HAP-1 (cell line): ENCODE measurements around the gene SLC46A2.

ENCODE experiments used
- DNase-seq, 2 experiments: peaks; one replicate each; pipeline ENCODE4 v3.0.0-alpha.2; 2016 to 2020; ENCODE audit warnings: low spot score in 2 of 2
- H3K27me3 ChIP-seq: fragments of 250-450 bp; sonication (Bioruptor Pico); 2 replicates; pipeline ENCODE4 v1.5.1; 2020; ENCODE audit warnings: low read depth, mild to moderate bottlenecking, moderate library complexity
- H3K36me3 ChIP-seq: fragments of 250-450 bp; sonication (Bioruptor Pico); replicated peaks from 2 replicates; pipeline ENCODE4 v1.5.1; 2020; ENCODE audit warnings: mild to moderate bottlenecking
- H3K4me1 ChIP-seq: fragments of 250-450 bp; sonication (Bioruptor Pico); 2 replicates; pipeline ENCODE4 v1.5.1; 2020; ENCODE audit warnings: mild to moderate bottlenecking
- H3K4me3 ChIP-seq: fragments of 250-450 bp; sonication (Bioruptor Pico); 2 replicates; pipeline ENCODE4 v1.5.1; 2020; ENCODE audit warnings: mild to moderate bottlenecking, moderate library complexity
- H3K9me3 ChIP-seq: fragments of 250-450 bp; sonication (Bioruptor Pico); 2 replicates; pipeline ENCODE4 v1.5.1; 2020; ENCODE audit warnings: mild to moderate bottlenecking, moderate library complexity
- in situ Hi-C: fragments of 300-500 bp; cut with MboI; formaldehyde crosslinking; loops from 3 replicates; pipeline ENCODE4 v1.14.3; 2020; ENCODE audit warnings: low sequenced_read_pairs, inconsistent platforms, mixed read lengths

Gene SLC46A2

DNA sequence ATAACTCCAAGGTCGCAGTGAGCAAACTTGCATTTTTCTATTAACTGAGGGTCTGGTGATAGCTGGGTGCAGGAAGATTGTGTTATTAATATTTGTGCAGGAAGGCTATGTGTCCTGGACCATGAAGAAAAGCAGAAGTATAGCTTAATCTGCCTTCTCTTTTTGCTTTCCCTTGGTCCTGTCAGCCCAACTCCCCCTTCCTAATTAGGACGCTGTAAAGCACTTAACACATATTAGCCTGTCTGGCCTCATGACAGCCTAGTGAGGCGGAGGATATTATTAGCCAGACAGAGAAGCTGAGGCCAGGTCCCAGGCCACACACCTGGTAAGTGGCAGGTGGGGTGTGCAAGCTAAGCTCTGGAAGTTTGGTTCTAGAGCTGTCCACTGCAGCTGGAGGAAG is 29.5 kb downstream of the SLC46A2 start:
- DNase-seq, result no peak
- in situ Hi-C loops, result no loop called here

GRCh38 chr9:112860451-112860850 is 30.2 kb downstream of the SLC46A2 start:
- DNase-seq, result no peak
- no peaks in the 10 kb centered on the region for H3K27me3 ChIP-seq
- H3K4me1 ChIP-seq, result no peaks in the 10 kb centered on the region
- H3K4me3 ChIP-seq, result no peak overlapping the region
- in situ Hi-C loops, result no loop called here
- no peaks in the 10 kb centered on the region for H3K9me3 ChIP-seq
- H3K36me3 ChIP-seq, result no peaks in the 10 kb centered on the region

More for the DNA sequence above, 29.5 kb downstream of the SLC46A2 start:
- no peak overlapping the region for H3K4me3 ChIP-seq
- H3K9me3 ChIP-seq, result no peaks in the 10 kb centered on the region
- no peaks in the 10 kb centered on the region for H3K27me3 ChIP-seq
- no peaks in the 10 kb centered on the region for H3K4me1 ChIP-seq
- H3K36me3 ChIP-seq, result no peaks in the 10 kb centered on the region

DNA sequence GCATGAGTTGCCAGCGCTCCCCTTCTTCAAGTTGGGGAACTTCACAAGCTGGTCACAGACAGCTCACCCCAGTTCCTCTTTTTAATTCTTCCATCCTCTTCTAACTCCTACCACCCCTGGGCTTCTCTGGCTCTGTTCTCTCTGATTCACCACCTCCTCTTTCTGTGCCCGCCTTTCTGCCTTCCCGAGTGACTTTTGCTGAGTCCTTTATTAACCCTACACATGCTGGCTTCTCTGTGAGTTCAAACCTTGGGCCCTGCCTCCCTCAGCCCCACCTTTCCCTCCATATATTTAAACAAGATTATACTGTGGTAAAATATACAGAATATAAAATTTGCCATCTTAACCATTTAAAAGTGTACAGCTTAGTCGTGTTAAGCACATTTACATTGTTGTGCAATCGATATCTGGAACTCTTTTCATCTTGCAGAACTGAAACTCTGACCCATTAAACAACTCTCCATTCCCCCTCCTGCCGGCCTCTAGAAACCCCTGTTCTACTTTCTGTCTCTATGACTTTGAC is 32.0 kb downstream of the SLC46A2 start:
- in situ Hi-C loops, result no loop called here
- Histone ChIP-seq H3K4me1 (no peaks in the 10 kb centered on the region), H3K36me3 (no peaks in the 10 kb centered on the region), H3K4me3 (no peak overlapping the region), H3K9me3 (no peaks in the 10 kb centered on the region), H3K27me3 (no peaks in the 10 kb centered on the region)
- DNase-seq, result no peak

GRCh38 chr9:112858005-112858404 is 32.7 kb downstream of the SLC46A2 start:
- in situ Hi-C loops, result no loop called here
- DNase-seq, result no peak
- Histone ChIP-seq H3K27me3 (no peaks in the 10 kb centered on the region), H3K4me1 (no peaks in the 10 kb centered on the region), H3K36me3 (no peaks in the 10 kb centered on the region), H3K4me3 (no peak overlapping the region), H3K9me3 (no peaks in the 10 kb centered on the region)

DNA sequence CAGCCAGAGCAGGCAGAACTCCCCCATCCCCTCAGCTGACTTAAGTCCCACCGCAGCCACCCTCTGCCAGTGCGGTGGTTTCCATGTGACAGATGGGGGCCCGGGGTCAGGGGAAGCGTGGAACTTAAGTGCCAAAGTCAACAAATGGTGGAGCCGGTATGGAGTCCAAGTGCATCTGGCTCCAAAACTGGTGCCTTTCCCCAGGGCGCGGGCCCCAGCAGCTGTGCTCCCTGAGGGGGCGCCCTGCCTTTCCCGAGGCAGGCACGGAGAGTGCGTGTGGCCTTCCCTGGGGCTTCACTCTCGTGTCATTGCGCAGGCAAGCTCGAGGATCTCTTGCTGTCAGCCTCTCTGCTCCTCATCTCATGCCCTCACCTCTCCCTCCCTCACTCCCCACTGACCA is 33.8 kb downstream of the SLC46A2 start:
- H3K9me3 ChIP-seq, result no peaks in the 10 kb centered on the region
- no peaks in the 10 kb centered on the region for H3K36me3 ChIP-seq
- H3K27me3 ChIP-seq, result no peaks in the 10 kb centered on the region
- no peak overlapping the region for H3K4me3 ChIP-seq
- no peaks in the 10 kb centered on the region for H3K4me1 ChIP-seq
- in situ Hi-C loops, result no loop called here
- no peak for DNase-seq

DNA sequence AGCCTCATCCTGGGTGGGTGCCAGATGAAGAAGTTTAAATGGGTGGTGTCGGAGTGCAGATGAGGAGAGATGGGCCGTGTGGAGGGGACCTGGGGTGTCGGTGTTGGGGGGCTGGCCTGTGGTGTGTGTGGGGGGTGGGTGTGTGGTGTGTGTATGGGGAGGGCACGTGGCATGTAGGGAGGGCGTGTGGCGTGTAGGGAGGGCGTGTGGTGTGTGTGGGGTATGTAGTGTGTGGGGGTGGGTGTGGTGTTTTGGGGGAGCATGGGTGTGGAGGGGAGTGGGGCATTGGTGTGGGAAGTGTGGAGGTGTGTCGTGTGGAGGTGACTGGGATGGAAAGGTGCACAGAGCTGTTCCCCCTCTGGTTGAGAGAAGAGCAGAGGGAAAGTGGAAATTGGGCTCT is 34.5 kb downstream of the SLC46A2 start:
- no peaks in the 10 kb centered on the region for H3K4me1 ChIP-seq
- no peak for DNase-seq
- H3K27me3 ChIP-seq, result no peaks in the 10 kb centered on the region
- H3K9me3 ChIP-seq, result no peaks in the 10 kb centered on the region
- in situ Hi-C loops, result no loop called here
- H3K36me3 ChIP-seq, result no peaks in the 10 kb centered on the region
- H3K4me3 ChIP-seq, result no peak overlapping the region

- no peak for DNase-seq
- H3K27me3 ChIP-seq, result no peaks in the 10 kb centered on the region
- no peak overlapping the region for H3K4me3 ChIP-seq
- H3K4me1 ChIP-seq, result no peaks in the 10 kb centered on the region
- H3K9me3 ChIP-seq, result no peaks in the 10 kb centered on the region
- no peaks in the 10 kb centered on the region for H3K36me3 ChIP-seq
- in situ Hi-C loops, result no loop called here
Measured at GRCh38 chr9:112854657-112855056, 36.0 kb downstream of the SLC46A2 start.

- H3K4me3 ChIP-seq, result no peak overlapping the region
- in situ Hi-C loops, result no loop called here
- no peaks in the 10 kb centered on the region for H3K4me1 ChIP-seq
- H3K27me3 ChIP-seq, result no peaks in the 10 kb centered on the region
- no peak for DNase-seq
- H3K9me3 ChIP-seq, result no peaks in the 10 kb centered on the region
- no peaks in the 10 kb centered on the region for H3K36me3 ChIP-seq
Measured at GRCh38 chr9:112853882-112854585, 36.6 kb downstream of the SLC46A2 start.

- Histone ChIP-seq H3K36me3 (no peaks in the 10 kb centered on the region), H3K4me1 (no peaks in the 10 kb centered on the region), H3K9me3 (no peaks in the 10 kb centered on the region), H3K27me3 (no peaks in the 10 kb centered on the region), H3K4me3 (no peak overlapping the region)
- DNase-seq, result no peak
- in situ Hi-C loops, result no loop called here
Measured at GRCh38 chr9:112852741-112853504, 37.8 kb downstream of the SLC46A2 start.

DNA sequence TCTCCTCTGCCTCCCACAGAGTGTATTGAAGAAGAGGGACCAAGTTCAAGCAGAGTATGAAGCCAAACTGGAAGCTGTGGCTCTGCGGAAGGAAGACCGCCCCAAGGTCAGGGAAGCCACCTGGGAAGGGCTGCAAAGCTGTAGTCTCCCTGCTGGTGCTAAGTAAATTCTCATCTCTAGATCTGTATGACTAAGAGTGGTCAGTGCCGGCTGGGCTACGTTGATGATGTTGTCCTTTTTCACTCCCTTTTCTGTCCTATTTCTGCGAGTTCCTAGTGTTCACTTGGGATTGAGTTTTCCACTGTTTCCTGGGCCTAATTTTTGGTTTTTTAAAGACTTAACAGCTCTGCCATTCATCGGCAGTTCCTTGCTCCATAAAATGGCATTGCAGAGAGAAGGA is 39.8 kb downstream of the SLC46A2 start:
- DNase-seq, result no peak
- Histone ChIP-seq H3K4me1 (no peaks in the 10 kb centered on the region), H3K9me3 (no peaks in the 10 kb centered on the region), H3K27me3 (no peaks in the 10 kb centered on the region), H3K4me3 (no peak overlapping the region), H3K36me3 (no peaks in the 10 kb centered on the region)
- in situ Hi-C loops, result no loop called here

DNA sequence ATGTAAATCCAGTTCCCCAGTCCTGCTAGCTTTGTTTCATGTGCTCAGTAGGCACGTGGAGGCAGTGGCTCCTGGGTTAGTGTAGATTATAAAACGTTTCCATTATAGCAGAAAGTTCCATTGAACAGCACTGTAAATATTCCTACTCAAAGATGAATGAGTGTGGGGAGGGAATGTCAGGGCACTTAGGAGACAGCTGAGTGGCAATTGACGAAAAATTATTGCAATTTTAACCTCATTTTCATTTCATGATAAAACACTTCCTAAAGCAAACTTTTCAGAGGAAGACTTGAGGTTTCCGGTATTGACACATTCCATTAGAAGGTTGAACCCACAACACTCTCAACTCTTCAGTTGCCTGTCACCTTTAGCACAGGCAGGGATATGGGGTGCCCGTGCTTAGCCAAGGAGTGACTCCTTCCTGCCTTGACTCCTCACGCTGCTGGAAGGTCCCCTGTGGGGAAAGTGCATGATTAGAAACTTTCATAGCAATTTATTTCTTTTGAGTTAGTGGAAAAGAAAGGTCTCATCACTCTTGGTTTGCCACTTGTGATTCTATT is 41.2 kb downstream of the SLC46A2 start:
- Histone ChIP-seq H3K9me3 (no peaks in the 10 kb centered on the region), H3K4me3 (no peak overlapping the region), H3K4me1 (no peaks in the 10 kb centered on the region), H3K36me3 (no peaks in the 10 kb centered on the region), H3K27me3 (no peaks in the 10 kb centered on the region)
- DNase-seq, result no peak
- in situ Hi-C loops, result loop anchor here (25.0 kb wide), 1 partner anchor 762 kb away; no protein-coding TSS in a partner anchor

DNA sequence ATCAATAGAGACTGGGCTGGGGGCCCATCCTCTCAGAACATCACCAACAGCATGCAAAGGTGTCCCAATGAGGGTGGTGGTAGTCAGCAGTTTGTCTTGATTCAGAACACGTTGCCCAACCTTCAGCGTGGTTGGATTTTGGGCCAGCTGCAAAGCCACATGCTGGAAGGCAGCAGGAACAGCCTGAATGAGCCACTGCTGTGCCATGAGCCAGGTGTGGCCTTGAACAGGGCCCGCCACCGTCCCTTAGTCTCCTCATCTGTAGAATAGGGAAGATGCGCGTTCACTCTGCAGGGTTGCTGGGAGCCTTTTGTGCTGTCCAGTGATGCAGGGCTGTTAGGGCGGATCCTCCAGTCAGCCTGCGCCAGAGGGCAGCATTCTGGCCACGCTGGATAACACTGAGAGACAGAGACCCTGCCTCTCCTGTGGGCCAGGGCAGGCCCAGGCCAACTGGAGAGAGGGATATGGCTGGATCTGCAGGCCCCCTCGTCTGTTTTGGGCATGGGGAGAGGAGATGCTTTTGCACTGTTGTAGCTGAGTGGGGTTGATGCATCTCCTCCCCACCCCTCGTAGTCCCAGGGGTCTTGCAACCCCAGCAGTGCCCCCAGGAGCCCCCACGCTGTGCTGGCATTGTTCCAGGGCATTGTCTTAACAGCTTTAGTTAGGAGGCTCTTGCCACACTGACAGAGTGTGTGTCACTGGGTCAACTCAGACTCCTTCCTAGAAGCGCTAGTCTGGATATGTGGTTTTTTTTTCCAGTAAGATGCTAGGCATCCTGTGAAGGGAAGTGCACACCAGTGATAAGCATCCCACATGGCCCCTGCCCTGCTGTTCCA is 42.1 kb downstream of the SLC46A2 start:
- no peak overlapping the region for H3K4me3 ChIP-seq
- no peaks in the 10 kb centered on the region for H3K9me3 ChIP-seq
- no peaks in the 10 kb centered on the region for H3K4me1 ChIP-seq
- no peaks in the 10 kb centered on the region for H3K36me3 ChIP-seq
- in situ Hi-C loops, result loop anchor here (25.0 kb wide), 1 partner anchor 761 kb away; no protein-coding TSS in a partner anchor
- H3K27me3 ChIP-seq, result no peaks in the 10 kb centered on the region
- DNase-seq, result no peak
